GM12878 (cell line): Measurements from ENCODE around the gene CDH2. TPM values are rescaled to one million over a fixed set of nuclear protein-coding genes. Genes with fewer than 3 reads are reported as not detected.

Experiments
- ATAC-seq: fragments of 200-7000 bp; cut with Tn5 transposase; 3 replicates; pipeline ENCODE4 v1.9.1; 2020; ENCODE audit warnings: mild to moderate bottlenecking, moderate library complexity
- BruUV-seq: library from RNA; stranded (reverse); fragments of 400-500 nt; replicated peaks from 2 replicates; lab custom pipeline; 2021; lab: Mats Ljungman, UMichigan
- CTCF ChIA-PET: fragments of 300-600 bp; sonication (Branson Sonifier 250); formaldehyde crosslinking; extraction: SDS; loops from one replicate; lab custom pipeline; 2021; ENCODE audit warnings: inconsistent platforms; lab: Yijun Ruan, JAX
- POLR2A ChIA-PET: fragments of 350-600 bp; formaldehyde crosslinking; extraction: SDS; loops from one replicate; lab custom pipeline; 2021; ENCODE audit warnings: inconsistent platforms; lab: Charles Lee
- RAD21 ChIA-PET: fragments of 300-600 bp; sonication (Branson Sonifier 250); formaldehyde crosslinking; loops from one replicate; lab custom pipeline; 2023; ENCODE audit warnings: antibody characterized with exemption; ENCODE audit not compliant: unreplicated experiment; lab: Charles Lee
- SMC1A ChIA-PET: fragments of 300-600 bp; sonication (Branson Sonifier 250); formaldehyde crosslinking; loops from one replicate; lab custom pipeline; 2023; ENCODE audit not compliant: unreplicated experiment, uncharacterized antibody; lab: Charles Lee
- DNase-seq: peaks from one replicate; pipeline ENCODE4 v3.0.0-alpha.2; 2011; ENCODE audit warnings: low read depth, low spot score
- FAIRE-seq: peaks from 3 replicates; lab custom pipeline; 2011; peaks lifted over from hg19 to GRCh38; lab: Jason Lieb, UNC
- H2AFZ ChIP-seq: 2 replicates; pipeline ENCODE4 v1.6.0; 2011; ENCODE audit warnings: low read depth, low read length, control low read depth; ENCODE audit not compliant: control insufficient read depth
- H3K27ac ChIP-seq: 2 replicates; pipeline ENCODE4 v1.5.1; 2011; ENCODE audit warnings: control low read depth; ENCODE audit not compliant: control insufficient read depth, insufficient read depth
- H3K27me3 ChIP-seq, 2 experiments: replicated peaks in 1 of 2; 2 replicates each; pipeline versions ENCODE4 v1.6.0 to v1.6.1; 2011; ENCODE audit warnings: low read length in 1 of 2; ENCODE audit not compliant: control insufficient read depth in 2 of 2, insufficient read depth in 2 of 2
- H3K36me3 ChIP-seq, 2 experiments: 2 replicates each; pipeline ENCODE4 v1.5.1; 2011; ENCODE audit warnings: low read length in 1 of 2; ENCODE audit not compliant: control insufficient read depth in 2 of 2, insufficient read depth in 2 of 2
- H3K4me1 ChIP-seq: 2 replicates; pipeline ENCODE4 v1.6.1; 2011; ENCODE audit warnings: mild to moderate bottlenecking, low read length, moderate library complexity, mixed read lengths; ENCODE audit not compliant: control insufficient read depth, insufficient read depth
- H3K4me2 ChIP-seq: 2 replicates; pipeline ENCODE4 v1.6.0; 2011; ENCODE audit warnings: control low read depth; ENCODE audit not compliant: control insufficient read depth, insufficient read depth
- H3K4me3 ChIP-seq: fragments of 200-600 bp; sonication (generic); 2 replicates; pipeline ENCODE4 v1.5.1; 2016
- H3K79me2 ChIP-seq: 2 replicates; pipeline ENCODE4 v1.6.0; 2011; ENCODE audit warnings: low read length; ENCODE audit not compliant: control insufficient read depth, insufficient read depth
- H3K9ac ChIP-seq: 2 replicates; pipeline ENCODE4 v1.8.0; 2011; ENCODE audit warnings: low read length, control low read depth, mixed read lengths; ENCODE audit not compliant: control insufficient read depth, insufficient read depth
- H3K9me3 ChIP-seq: replicated peaks from 3 replicates; pipeline ENCODE4 v1.5.1; 2011; ENCODE audit warnings: mild to moderate bottlenecking, low read length; ENCODE audit not compliant: control insufficient read depth, insufficient read depth
- H4K20me1 ChIP-seq: 2 replicates; pipeline ENCODE4 v1.6.0; 2011; ENCODE audit not compliant: control insufficient read depth, insufficient read depth
- ESRRA ChIP-seq: IDR thresholded peaks from 2 replicates; pipeline ENCODE4 v1.6.1; 2012; ENCODE audit warnings: mild to moderate bottlenecking, low read length, improper control_type of control experiment
- KLF5 ChIP-seq: fragments of 450-650 bp; IDR thresholded peaks from 2 replicates; pipeline ENCODE4 v1.6.1; 2014; ENCODE audit warnings: mild to moderate bottlenecking; ENCODE audit not compliant: partially characterized antibody
- MXI1 ChIP-seq: fragments of 150-350 bp; IDR thresholded peaks from 2 replicates; pipeline ENCODE4 v1.6.1; 2011; ENCODE audit warnings: low read depth, mild to moderate bottlenecking, inconsistent platforms, low read length, improper control_type of control experiment
- PKNOX1 ChIP-seq: fragments of 450-650 bp; IDR thresholded peaks from 2 replicates; pipeline ENCODE4 v1.6.1; 2016; ENCODE audit warnings: mild to moderate bottlenecking
- POLR2A ChIP-seq: IDR thresholded peaks from 2 replicates; pipeline ENCODE4 v1.6.1; 2011; ENCODE audit warnings: low read depth, mild to moderate bottlenecking, low read length
- RAD21 ChIP-seq: IDR thresholded peaks from 2 replicates; pipeline ENCODE4 v1.6.1; 2011; ENCODE audit warnings: mild to moderate bottlenecking, low read depth, low read length, moderate library complexity; ENCODE audit not compliant: insufficient read depth
- RELA ChIP-seq: fragments of 450-650 bp; IDR thresholded peaks from 2 replicates; pipeline ENCODE4 v1.8.0; 2014; ENCODE audit warnings: borderline replicate concordance; ENCODE audit not compliant: partially characterized antibody
- SIN3A ChIP-seq: IDR thresholded peaks from 2 replicates; pipeline ENCODE4 v1.6.1; 2012; ENCODE audit warnings: low read depth, low read length, improper control_type of control experiment
- SMAD5 ChIP-seq: IDR thresholded peaks from 2 replicates; pipeline ENCODE4 v1.6.1; 2016; ENCODE audit warnings: antibody characterized with exemption, low read depth
- TCF12 ChIP-seq: IDR thresholded peaks from 2 replicates; pipeline ENCODE4 v1.6.1; 2011; ENCODE audit warnings: low read depth, mild to moderate bottlenecking, low read length
- ZNF24 ChIP-seq: fragments of 450-650 bp; IDR thresholded peaks from 2 replicates; pipeline ENCODE4 v1.6.1; 2017; ENCODE audit warnings: antibody characterized with exemption, mild to moderate bottlenecking
- ZZZ3 ChIP-seq: IDR thresholded peaks from 2 replicates; pipeline ENCODE4 v1.6.1; 2011; ENCODE audit warnings: low read depth; ENCODE audit not compliant: control insufficient read depth, insufficient read length
- WGBS: methylation state at CpG from one replicate; pipeline ENCODE4 v1.1.6; 2016; ENCODE audit warnings: low lambda C conversion rate; ENCODE audit not compliant: insufficient replicate concordance, insufficient coverage; ENCODE audit errors: missing lambda C conversion rate; 5-methylcytosine and 5-hydroxymethylcytosine counted together
- in situ Hi-C: fragments of 300-500 bp; cut with MboI; formaldehyde crosslinking; loops from 9 replicates; pipeline ENCODE4 v1.14.3; 2018; ENCODE audit warnings: mixed read lengths
- intact Hi-C: fragments of 100-400 bp; cut with micrococcal nuclease; formaldehyde crosslinking; loops from one replicate; pipeline ENCODE4 v1.14.2; 2022; ENCODE audit not compliant: unreplicated experiment
- polyA plus RNA-seq, 11 experiments: library from polyadenylated mRNA; depleted of rRNA in 4 of 11; unstranded in 6 of 11; stranded (reverse) in 5 of 11; fragments of >200 nt; fragmentation: Nextera tagmentation in 4 of 11; fragmentation: Illumina TruSeq in 1 of 11; extraction: Ambion mirVana in 4 of 11; extraction: Trizol in 1 of 11; gene quantifications; 1 replicate in 1 of 11; 2 replicates in 10 of 11; pipeline versions ENCODE4 v1.2.1 to v1.2.3, GENCODE V29; 2011 to 2016; ENCODE audit warnings: inconsistent platforms in 2 of 11, missing spikeins in 2 of 11, low read depth in 1 of 11
- total RNA-seq, 4 experiments: library from RNA; depleted of rRNA in 3 of 4; stranded (reverse); fragments of >200 nt in 3 of 4; fragmentation: Illumina TruSeq in 1 of 4; extraction: Trizol in 1 of 4; gene quantifications; 2 replicates each; pipeline versions ENCODE4 v1.2.1 to v1.2.3, GENCODE V29; 2013 to 2021
- TF ChIP-seq, protein P1 (sequence below): fragments of 450-650 bp; IDR thresholded peaks from 2 replicates; pipeline ENCODE4 v1.6.1; 2017; ENCODE audit warnings: antibody characterized with exemption, mild to moderate bottlenecking, moderate library complexity

Gene CDH2
- total and polyA plus RNA-seq, 10 of the 15 experiments (the other 5 are each of a cell fraction or from before 2014, with no cell fraction given), result 0.01 to 0.25 (median 0.06) TPM; not detected in 4

- WGBS, result 43% methylated on average over 3 of the region's 3 CpGs
- H4K20me1 ChIP-seq, result no peaks in the 10 kb centered on the region
- no peak overlapping the region for H3K27ac ChIP-seq
- ATAC-seq (no peak), FAIRE-seq (no peak), DNase-seq (no peak)
- H2AFZ ChIP-seq, result no peak overlapping the region
- H3K9ac ChIP-seq, result no peak overlapping the region
- H3K4me2 ChIP-seq, result no peak overlapping the region
- BruUV-seq, result no TSS peak
- H3K79me2 ChIP-seq, result no peaks in the 10 kb centered on the region
- POLR2A ChIA-PET, result no interaction called here
- CTCF ChIA-PET, result no interaction called here
- SMC1A ChIA-PET, result no interaction called here
- H3K27me3 ChIP-seq, result no peaks in the 10 kb centered on the region
- intact Hi-C loops (no loop called here), in situ Hi-C loops (no loop called here)
- no peaks in the 10 kb centered on the region for H3K9me3 ChIP-seq
- no peaks in the 10 kb centered on the region for H3K4me1 ChIP-seq
- RAD21 ChIA-PET, result no interaction called here
- TF ChIP-seq KLF5 (no peak), ZNF24 (no peak), TCF12 (no peak), RAD21 (no peak), MXI1 (no peak), POLR2A (no peak), ZZZ3 (no peak), SMAD5 (no peak), PKNOX1 (no peak), SIN3A (no peak), RELA (no peak), ESRRA (no peak)
- TF ChIP-seq, protein P1, sequence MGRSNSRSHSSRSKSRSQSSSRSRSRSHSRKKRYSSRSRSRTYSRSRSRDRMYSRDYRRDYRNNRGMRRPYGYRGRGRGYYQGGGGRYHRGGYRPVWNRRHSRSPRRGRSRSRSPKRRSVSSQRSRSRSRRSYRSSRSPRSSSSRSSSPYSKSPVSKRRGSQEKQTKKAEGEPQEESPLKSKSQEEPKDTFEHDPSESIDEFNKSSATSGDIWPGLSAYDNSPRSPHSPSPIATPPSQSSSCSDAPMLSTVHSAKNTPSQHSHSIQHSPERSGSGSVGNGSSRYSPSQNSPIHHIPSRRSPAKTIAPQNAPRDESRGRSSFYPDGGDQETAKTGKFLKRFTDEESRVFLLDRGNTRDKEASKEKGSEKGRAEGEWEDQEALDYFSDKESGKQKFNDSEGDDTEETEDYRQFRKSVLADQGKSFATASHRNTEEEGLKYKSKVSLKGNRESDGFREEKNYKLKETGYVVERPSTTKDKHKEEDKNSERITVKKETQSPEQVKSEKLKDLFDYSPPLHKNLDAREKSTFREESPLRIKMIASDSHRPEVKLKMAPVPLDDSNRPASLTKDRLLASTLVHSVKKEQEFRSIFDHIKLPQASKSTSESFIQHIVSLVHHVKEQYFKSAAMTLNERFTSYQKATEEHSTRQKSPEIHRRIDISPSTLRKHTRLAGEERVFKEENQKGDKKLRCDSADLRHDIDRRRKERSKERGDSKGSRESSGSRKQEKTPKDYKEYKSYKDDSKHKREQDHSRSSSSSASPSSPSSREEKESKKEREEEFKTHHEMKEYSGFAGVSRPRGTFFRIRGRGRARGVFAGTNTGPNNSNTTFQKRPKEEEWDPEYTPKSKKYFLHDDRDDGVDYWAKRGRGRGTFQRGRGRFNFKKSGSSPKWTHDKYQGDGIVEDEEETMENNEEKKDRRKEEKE, result no peak
- H3K4me3 ChIP-seq, result no peak overlapping the region
- H3K36me3 ChIP-seq, result no peaks in the 10 kb centered on the region
These were observed 111.1 kb downstream of the CDH2 start for GRCh38 chr18:28065793-28066186.
